ENCODE data around the gene TRAF7.
A peak's percentile ranks its signal among the peaks of the same experiment; 100 is the strongest.
"Not testable (repeated sequence)": the region's sequence is repeated elsewhere in the genome, so short reads cannot be mapped to it uniquely, and the experiment has no call there.

Gene TRAF7

GRCh38 chr16:2155091-2155950 is at the start of gene TRAF7:
TSS of gene TRAF7 (plus strand) at chr16:2155782. CDS start at chr16:2163921, 8,139 bp downstream.
- peak; percentile 100 for DNase-seq

DNA sequence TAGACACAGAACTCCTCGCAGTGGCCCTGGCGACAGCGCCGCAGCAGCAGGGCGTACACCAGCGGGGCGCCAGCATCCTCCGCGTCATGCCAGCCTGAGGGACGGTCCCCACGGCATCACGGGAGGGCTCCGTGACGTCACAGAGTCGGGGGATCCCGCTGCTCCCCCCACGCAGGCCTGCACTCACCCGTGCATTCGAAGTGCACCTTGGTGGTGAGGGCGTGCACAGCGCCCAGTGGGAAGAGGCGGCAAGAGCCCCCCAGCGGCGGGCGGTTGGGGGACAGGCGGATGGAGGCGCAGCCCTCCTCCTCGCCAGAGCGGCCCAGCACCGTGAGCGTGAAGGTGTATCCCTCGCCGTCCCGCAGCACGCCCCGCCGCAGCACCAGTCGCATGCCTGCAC is 49.4 kb upstream of the TRAF7 start:
- DNase-seq, result not testable (repeated sequence)

DNA sequence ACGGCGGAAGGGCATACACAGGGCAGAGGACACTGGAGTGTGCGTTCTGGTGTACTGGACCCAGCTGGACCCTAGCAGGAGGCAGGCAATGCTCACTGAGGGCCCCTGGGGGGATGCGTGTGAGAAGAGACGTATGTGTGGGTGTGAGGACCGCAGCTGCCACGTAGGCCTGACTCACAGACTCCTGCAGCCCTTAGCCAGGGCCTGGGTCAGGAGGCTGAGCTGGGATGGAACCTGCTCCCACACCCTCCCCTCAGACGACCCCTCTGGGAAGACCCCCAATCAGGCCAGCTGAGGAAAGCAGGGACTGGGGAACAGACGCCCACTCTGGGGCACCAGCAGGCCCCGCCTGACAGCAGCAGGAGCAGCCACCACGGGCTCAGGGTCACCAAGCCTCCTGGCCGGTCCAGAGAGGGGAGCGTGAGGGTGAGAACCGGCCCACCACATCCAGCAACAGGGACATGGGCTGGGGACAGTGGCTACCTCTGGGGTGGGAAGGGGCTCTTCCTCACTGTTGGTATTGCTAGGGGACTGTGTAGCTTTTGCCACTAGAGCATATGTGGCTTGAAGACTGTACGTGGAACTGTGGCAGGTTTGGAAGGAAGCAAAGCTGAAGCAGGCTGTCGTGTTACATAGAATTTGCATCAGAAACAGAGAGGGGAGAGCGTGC is 48.3 kb upstream of the TRAF7 start:
- DNase-seq, result not testable (repeated sequence)

GRCh38 chr16:2107791-2108125 is 47.8 kb upstream of the TRAF7 start:
- DNase-seq, result not testable (repeated sequence)

DNA sequence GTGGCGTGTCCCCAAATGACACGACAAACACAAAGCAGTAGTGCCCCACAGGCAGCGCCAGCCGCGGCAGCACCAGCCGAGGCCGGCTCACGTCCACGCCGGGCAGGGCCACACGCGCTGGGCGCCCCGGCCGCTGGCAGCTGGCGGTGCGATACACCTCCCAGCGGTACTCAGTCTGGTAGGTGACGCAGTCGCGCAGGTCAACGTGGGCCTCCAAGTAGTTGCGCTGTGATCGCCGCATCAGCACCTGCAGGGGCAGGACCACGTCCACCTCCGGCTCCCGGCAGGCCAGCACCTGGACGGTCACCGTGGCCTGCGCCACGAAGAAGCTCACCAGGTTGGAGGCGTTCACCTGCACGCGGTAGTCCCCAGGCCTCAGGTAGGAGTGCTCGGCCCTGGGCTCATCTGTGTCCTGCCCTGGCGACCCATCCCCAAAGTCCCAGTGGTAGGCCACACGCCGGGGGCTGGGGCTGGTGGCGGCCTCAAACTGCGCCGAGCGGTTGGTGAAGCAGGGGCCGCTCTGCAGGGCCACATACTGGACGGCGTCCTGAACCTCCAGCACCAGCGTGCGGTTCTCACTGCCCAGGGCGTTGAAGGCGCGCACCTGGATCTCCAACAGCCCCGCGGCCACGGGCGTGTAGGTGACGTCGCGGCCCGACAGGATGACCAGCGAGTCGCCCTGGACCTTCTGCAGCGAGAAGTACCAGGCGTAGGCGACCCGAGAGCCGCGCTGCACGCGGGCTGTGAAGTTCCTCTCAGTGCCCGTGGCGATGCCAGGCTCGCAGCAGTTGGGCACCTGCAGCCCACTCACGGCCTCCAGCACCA is 46.9 kb upstream of the TRAF7 start:
- not testable (repeated sequence) for DNase-seq

GRCh38 chr16:2109271-2109580 is 46.4 kb upstream of the TRAF7 start:
- not testable (repeated sequence) for DNase-seq

- DNase-seq, result not testable (repeated sequence)
Observed at GRCh38 chr16:2109872-2110271, 45.7 kb upstream of the TRAF7 start.

DNA sequence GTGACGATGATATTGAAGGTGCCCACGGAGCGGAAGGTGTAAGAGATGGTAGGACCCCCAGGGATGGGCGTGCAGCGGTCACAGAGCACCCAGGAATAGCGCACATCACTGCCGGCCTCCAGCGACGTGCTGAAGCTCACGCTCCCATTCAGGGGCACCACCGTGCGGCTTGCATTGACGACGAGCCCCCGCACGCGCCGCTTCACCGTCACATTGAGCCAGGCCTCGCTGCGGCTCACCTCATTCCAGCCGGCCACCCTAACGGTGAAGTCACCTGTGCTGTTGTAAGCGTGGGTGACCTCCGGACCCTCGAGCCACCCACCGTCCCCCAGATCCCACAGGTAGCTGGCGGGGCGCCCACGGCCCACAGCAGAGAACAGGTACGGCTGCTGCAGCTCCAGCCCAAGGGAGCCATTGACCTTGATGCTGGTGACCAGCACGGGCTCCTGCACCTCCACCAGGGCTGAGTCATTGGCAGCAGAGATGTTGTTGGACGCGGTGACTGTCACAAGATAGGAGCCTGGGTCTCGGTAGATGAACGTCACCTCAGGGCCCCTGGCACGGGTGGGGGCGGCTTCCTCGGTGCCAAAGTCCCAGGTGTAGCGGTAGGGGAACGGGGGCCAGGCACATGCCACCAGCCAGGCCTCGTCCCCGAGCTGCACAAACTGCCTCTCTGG is 45.1 kb upstream of the TRAF7 start:
- not testable (repeated sequence) for DNase-seq

DNA sequence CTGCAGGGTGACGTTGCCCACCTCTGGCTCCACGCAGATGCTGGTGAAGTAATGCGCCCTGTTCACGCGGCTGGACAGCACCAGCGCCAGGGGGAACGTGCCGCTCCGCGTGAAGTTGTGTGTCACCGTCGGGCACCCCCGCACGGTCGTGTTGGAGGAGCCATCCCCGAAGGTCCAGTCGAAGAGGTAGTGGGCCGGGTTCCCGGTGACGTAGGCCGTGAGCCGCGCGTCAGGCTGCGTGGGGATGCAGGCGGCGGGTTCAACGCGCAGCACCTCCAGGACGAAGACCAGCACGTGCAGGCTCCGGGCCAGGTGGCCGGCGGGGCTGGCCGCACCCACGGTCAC is 44.6 kb upstream of the TRAF7 start:
- not testable (repeated sequence) for DNase-seq

DNA sequence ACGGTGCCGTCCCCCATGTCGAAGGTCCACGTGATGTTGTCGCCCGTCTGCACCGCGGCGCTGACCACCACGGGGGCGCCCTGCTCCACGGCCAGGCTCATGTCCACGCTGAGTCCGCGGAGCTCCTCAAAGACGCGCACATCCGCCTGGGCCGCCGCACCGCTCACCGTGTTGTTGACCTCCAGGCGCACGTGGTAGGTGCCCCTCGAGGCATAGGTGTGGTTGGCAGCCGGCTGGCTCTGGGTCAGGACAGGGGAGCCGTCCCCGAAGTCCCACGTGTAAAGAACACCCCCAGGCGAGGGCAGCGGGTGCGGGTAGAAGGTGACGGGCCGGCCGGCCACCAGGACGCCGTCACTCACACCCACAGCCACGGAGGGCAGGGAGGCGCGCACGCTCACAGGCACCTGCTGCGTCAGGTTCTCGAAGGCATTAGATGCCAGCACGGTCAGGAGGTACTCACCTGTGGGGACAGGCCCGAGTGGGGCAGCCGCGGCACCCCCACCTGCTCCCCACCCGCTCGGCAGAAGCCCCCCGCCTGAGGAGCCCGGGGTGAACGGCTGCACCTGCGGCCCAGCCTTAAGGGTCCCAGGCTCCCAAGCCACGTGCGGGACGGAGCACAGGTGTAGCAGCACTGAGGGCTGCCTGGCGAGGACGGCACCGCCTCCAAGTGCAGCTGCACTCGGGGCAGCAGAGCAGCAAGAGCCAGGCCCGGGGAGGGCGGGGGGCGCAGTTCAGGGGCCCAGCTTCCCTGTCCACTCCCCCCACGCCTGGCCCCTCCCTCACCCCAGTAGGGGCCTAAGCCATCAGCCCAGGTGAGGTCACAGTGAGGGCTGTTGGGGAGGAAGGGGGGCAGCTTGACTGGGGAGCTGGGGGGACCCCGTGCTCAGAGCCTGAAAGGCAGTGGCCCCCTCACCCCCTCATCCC is 43.9 kb upstream of the TRAF7 start:
- not testable (repeated sequence) for DNase-seq

- not testable (repeated sequence) for DNase-seq
Observed at GRCh38 chr16:2112539-2113106, 43.0 kb upstream of the TRAF7 start.

- not testable (repeated sequence) for DNase-seq
Observed at GRCh38 chr16:2114225-2114624, 41.4 kb upstream of the TRAF7 start.

DNA sequence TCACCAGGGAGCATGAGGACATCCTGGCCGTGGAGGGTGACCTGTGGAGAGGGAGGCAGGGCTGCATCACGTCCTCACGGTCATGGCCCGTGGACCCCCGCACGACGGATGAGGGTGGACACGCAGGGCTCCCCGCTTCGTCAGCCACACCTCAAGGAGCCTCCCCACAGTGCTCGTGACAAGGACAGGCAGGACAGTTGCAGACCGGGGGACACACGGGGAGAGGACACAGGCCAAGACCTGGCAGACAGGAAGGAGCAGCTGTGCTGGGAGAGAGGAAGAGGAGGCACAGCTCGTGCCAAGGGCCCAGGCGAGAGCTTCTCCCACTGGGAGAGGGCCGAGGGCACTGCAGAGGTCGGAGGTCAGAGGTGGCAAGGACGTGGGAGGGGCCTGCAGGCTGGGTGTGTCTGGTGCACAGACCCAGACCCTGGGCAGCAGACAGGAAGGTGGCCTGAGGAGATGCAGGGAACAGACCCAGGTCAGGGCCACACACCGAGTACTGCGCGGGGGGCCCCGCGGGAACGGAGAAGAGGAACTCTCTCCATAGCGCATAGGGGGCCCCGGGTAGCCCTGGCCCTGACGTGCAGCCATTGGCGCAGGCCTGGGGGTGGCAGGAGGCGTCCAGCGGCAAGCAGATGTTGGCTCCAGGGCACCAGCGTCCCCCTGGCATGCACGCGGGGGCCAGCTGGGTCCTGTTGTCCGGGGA is 40.5 kb upstream of the TRAF7 start:
- not testable (repeated sequence) for DNase-seq

GRCh38 chr16:2115591-2115973 is 40.0 kb upstream of the TRAF7 start:
- DNase-seq, result no peak

GRCh38 chr16:2116428-2116827 is 39.2 kb upstream of the TRAF7 start:
- DNase-seq, result not testable (repeated sequence)

DNA sequence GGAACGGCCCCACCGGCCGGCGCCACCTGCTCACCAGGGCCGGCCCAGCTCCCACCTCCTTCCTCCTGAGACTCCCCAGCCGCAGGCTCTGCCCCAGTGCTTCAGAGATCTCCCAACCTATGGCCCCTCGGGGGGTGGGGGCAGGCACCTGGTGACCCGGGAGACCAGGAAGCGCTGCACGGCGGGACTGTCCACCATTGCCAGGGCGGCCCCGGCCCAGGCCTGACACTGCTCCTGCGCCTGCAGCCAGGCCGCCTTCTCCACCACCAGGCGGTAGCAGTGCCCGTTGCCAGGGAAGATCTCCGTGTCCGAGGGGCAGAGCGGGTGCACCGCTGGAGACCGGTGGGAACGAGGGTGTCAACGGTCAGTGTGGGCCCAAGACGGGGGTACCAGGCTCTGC is 38.2 kb upstream of the TRAF7 start:
- DNase-seq, result not testable (repeated sequence)

GRCh38 chr16:2117960-2118722 is 37.4 kb upstream of the TRAF7 start:
- not testable (repeated sequence) for DNase-seq

DNA sequence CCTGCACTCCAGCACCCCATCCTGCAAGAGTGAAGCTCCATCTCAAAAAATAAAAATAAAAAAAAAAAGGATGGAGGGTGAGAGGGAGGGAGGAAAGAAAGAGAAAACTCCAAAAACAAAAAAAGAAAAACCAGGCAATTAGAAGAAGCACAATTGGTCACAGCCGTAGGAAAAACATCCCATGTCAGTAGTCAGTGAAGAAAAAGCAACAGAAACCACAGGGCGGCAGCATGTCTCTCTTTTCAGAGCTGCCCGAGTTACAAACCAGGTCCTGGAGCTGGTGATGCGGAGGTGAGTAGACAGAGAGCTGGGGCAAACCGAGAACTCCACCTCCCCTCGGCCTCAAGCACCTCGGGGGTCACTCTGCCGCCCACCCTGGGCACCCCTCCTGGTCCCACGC is 34.3 kb upstream of the TRAF7 start:
- peak; percentile 26 for DNase-seq

DNA sequence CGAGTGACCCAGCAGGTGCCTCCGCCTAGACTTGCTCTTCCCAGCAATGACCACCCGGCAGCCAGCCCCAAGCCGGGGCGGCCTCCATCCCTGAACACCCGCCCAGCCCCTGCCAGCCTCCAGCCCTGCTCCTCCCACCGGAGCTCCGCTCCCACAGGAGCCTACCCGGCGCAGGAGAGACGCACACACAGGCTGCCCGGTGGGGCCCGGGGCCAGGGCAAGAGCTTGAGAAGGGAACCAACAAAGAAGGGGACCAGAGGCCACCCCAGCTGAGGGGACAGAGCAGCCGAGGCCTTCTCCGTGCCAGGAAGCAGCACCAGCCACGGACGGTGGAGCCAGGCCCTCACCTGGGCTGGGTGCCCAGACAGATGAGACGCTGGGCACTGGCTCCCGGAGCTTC is 33.7 kb upstream of the TRAF7 start:
- DNase-seq, result no peak

DNA sequence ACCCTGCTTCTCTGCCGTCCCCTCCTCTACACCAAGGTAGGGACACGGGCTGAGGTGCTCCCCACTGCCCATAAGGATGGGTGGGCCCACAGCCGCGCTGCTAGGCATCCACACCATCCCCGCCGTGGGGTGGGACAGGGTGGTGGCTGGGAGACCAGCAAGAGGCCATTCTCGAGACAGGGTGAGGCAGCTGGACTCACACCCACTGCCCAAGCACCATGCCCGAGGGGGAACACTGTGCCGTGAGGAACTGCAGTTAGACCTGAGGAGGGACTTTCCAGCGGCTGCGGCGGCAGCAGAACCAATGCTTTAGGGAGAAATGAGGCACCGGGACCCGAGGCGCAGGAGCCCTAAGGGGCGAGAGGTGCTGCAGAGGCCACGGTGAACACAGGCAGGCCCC is 33.2 kb upstream of the TRAF7 start:
- DNase-seq, result no peak
